ENCODE measurements around the gene ZFYVE27. TPM values are rescaled to one million over a fixed set of nuclear protein-coding genes. Genes with fewer than 3 reads are reported as not detected.

ZFYVE27 gene
- total RNA-seq, 2 donors from 2014 or later, result 45.9 to 47.9 TPM

GRCh38 chr10:97763947-97764346 is 27.0 kb downstream of the ZFYVE27 start:
- peaks cover 4% of the 10 kb centered on the region for H3K36me3 ChIP-seq
- no peak overlapping the region for H3K27ac ChIP-seq
- TF ChIP-seq CTCF (IDR thresholded peaks at IDR 0.05), result no peak
- no peaks in the 10 kb centered on the region for H3K9me3 ChIP-seq
- H3K27me3 ChIP-seq, result no peaks in the 10 kb centered on the region
- DNase-seq, result no peak
- no peak overlapping the region for H3K9ac ChIP-seq (ENCODE audit: low read depth in 2 of 2, low read length in 2 of 2)
- intact Hi-C loops (cut with DNase I), result loop anchor here (10.0 kb wide), 1 partner anchor 101 kb away; no protein-coding TSS in a partner anchor
- no peak overlapping the region for H3K4me3 ChIP-seq
- no peaks in the 10 kb centered on the region for H3K4me1 ChIP-seq

GRCh38 chr10:97764519-97764931 is 27.6 kb downstream of the ZFYVE27 start:
- Histone ChIP-seq H3K27me3 (no peaks in the 10 kb centered on the region), H3K36me3 (no peaks in the 10 kb centered on the region), H3K4me1 (no peaks in the 10 kb centered on the region), H3K9me3 (no peaks in the 10 kb centered on the region), H3K4me3 (no peak overlapping the region), H3K9ac (ENCODE audit: low read depth in 2 of 2, low read length in 2 of 2) (no peak overlapping the region), H3K27ac (no peak overlapping the region)
- intact Hi-C loops (cut with DNase I), result loop anchor here (10.0 kb wide), 1 partner anchor 100 kb away; no protein-coding TSS in a partner anchor
- no peak for TF ChIP-seq CTCF (IDR thresholded peaks at IDR 0.05)
- no peak for DNase-seq

- Histone ChIP-seq H3K4me1 (no peaks in the 10 kb centered on the region), H3K27me3 (peaks cover 3% of the 10 kb centered on the region), H3K36me3 (no peaks in the 10 kb centered on the region), H3K9me3 (no peaks in the 10 kb centered on the region), H3K4me3 (no peak overlapping the region), H3K9ac (ENCODE audit: low read depth in 2 of 2, low read length in 2 of 2) (no peak overlapping the region), H3K27ac (no peak overlapping the region)
- no peak for TF ChIP-seq CTCF (IDR thresholded peaks at IDR 0.05)
- intact Hi-C loops (cut with DNase I), result loop anchor here (10.0 kb wide), 1 partner anchor 100 kb away; no protein-coding TSS in a partner anchor
- DNase-seq, result peak; percentile 34
Observed at GRCh38 chr10:97765201-97765600, 28.3 kb downstream of the ZFYVE27 start.

DNA sequence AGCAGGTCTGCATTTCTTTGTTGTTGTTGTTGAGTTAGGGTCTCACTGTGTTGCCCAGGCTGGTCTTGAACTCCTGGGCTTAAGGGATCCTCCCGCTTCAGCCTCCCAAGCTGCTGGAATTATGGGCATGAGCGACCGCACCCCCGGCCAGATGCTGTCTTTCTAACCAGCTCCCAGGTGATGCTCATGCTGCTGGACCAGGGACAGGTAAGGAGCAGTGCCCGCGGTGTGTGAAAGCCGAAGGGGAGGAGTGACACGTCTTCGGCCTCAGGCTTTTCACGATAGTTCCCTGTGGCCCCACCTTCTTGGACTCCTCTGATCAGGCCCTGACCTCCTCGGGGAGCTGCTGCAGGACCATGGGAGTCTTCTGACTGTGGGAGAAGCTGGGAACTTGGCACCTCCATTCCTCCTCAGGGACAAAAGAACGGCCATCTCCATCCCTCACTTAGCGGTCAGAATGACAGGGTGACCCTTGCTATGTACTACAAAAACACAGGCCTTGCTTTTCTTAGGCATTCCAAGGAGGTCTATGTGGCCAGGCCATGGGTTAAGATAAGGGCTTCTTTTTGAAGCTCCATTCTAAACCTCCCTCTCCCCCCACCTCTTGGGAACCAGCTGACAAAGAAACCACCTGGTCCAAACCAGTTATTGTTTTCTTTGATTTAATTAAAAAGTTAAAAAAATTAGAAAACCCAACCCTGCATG is 29.3 kb downstream of the ZFYVE27 start:
- DNase-seq, result no peak
- no peaks in the 10 kb centered on the region for H3K4me1 ChIP-seq
- H3K9ac ChIP-seq (ENCODE audit: low read depth in 2 of 2, low read length in 2 of 2), result no peak overlapping the region
- H3K9me3 ChIP-seq, result no peaks in the 10 kb centered on the region
- no peaks in the 10 kb centered on the region for H3K36me3 ChIP-seq
- no peak overlapping the region for H3K4me3 ChIP-seq
- TF ChIP-seq CTCF (IDR thresholded peaks at IDR 0.05), result no peak
- H3K27me3 ChIP-seq, result peaks cover 13% of the 10 kb centered on the region
- intact Hi-C loops (cut with DNase I), result loop anchor here (10.0 kb wide), 1 partner anchor 99 kb away; no protein-coding TSS in a partner anchor
- H3K27ac ChIP-seq, result no peak overlapping the region

DNA sequence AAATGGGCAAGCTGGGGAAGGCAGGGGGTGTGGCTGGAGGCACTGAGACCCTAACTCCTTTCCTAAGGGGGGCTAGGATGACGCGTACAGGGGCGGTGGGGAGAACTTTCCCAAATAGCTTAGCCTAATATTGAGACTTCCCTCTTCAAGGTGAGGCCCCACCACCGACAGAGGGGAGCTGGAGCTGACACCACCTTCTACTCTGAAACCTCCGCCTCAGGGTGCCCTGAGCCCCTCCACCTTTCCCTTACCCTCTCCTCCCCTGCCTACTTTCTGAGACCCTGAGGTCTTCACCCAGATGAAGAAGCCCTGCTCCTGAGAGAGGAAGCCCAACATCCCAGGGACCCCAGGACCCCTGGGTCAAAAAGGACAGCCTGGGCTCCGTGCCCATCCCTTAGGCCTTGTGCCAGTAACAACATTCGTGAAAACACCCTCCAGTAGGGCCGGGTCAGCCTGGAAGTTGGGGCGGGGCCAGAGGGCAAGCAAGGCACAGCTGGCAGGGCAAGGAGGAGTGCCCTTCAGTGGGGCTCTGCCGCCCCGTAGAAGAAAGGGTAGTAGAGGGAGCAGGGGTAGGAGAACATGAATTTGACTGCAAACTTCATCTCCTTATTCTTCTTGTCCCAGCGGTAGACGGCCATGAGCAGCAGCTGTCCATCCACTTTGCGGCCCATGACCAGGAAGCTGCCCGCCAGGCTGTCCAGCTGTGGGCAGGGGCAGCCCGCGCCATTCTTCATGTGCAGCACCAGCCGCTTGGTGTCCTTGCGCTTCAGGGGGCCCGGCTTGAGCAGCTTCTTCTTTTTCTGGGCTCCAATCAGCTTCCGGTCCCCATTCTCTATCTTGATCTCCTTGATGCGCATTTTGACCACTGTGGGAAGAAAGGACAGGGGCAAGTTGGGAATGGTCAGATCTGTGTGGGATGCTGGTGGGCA is 30.3 kb downstream of the ZFYVE27 start:
- intact Hi-C loops (cut with DNase I), result loop anchor here (10.0 kb wide), 1 partner anchor 98 kb away; no protein-coding TSS in a partner anchor
- Histone ChIP-seq H3K9me3 (no peaks in the 10 kb centered on the region), H3K4me1 (no peaks in the 10 kb centered on the region), H3K27me3 (peaks cover 21% of the 10 kb centered on the region), H3K9ac (ENCODE audit: low read depth in 2 of 2, low read length in 2 of 2) (no peak overlapping the region), H3K27ac (no peak overlapping the region), H3K36me3 (no peaks in the 10 kb centered on the region), H3K4me3 (no peak overlapping the region)
- no peak for TF ChIP-seq CTCF (IDR thresholded peaks at IDR 0.05)
- no peak for DNase-seq

Measured in colonic mucosa (tissue), 4 donors.